ENCODE measurements around the gene RAPGEF6.

The RAPGEF6 gene

GRCh38 chr5:131659841-131660240 is 24.8 kb upstream of the RAPGEF6 start:
- DNase-seq (ENCODE audit: low spot score in 2 of 2) (no peak), ATAC-seq (replicated peaks; ENCODE audit: extremely low read depth, poor library complexity, severe bottlenecking) (no peak)
- peaks cover 13% of the 10 kb centered on the region for H3K4me1 Mint-ChIP-seq
- no peak overlapping the region for H3K27ac Mint-ChIP-seq (ENCODE audit: low read depth)
- H3K9me3 Mint-ChIP-seq = peaks cover 9% of the 10 kb centered on the region
- no peak overlapping the region for H3K4me3 Mint-ChIP-seq
- H3K36me3 Mint-ChIP-seq (ENCODE audit: insufficient read depth) = peaks cover 13% of the 10 kb centered on the region
- no peaks in the 10 kb centered on the region for H3K27me3 Mint-ChIP-seq

- no peaks in the 10 kb centered on the region for H3K27me3 Mint-ChIP-seq
- H3K36me3 Mint-ChIP-seq (ENCODE audit: insufficient read depth) = peaks cover 13% of the 10 kb centered on the region
- peaks cover 13% of the 10 kb centered on the region for H3K4me1 Mint-ChIP-seq
- DNase-seq (ENCODE audit: low spot score in 2 of 2) (no peak), ATAC-seq (replicated peaks; ENCODE audit: extremely low read depth, poor library complexity, severe bottlenecking) (no peak)
- H3K27ac Mint-ChIP-seq (ENCODE audit: low read depth) = no peak overlapping the region
- peaks cover 9% of the 10 kb centered on the region for H3K9me3 Mint-ChIP-seq
- H3K4me3 Mint-ChIP-seq = no peak overlapping the region
Measured at GRCh38 chr5:131659290-131659689, 24.3 kb upstream of the RAPGEF6 start.

GRCh38 chr5:131654776-131655175 is 19.7 kb upstream of the RAPGEF6 start:
- Mint-ChIP-seq H3K36me3 (ENCODE audit: insufficient read depth) (peaks cover 17% of the 10 kb centered on the region), H3K4me1 (peaks cover 8% of the 10 kb centered on the region), H3K27me3 (no peaks in the 10 kb centered on the region), H3K27ac (ENCODE audit: low read depth) (no peak overlapping the region), H3K4me3 (no peak overlapping the region), H3K9me3 (peaks cover 9% of the 10 kb centered on the region)
- no peak for ATAC-seq (replicated peaks; ENCODE audit: extremely low read depth, poor library complexity, severe bottlenecking)
- DNase-seq (ENCODE audit: low spot score in 2 of 2) = no peak

DNA sequence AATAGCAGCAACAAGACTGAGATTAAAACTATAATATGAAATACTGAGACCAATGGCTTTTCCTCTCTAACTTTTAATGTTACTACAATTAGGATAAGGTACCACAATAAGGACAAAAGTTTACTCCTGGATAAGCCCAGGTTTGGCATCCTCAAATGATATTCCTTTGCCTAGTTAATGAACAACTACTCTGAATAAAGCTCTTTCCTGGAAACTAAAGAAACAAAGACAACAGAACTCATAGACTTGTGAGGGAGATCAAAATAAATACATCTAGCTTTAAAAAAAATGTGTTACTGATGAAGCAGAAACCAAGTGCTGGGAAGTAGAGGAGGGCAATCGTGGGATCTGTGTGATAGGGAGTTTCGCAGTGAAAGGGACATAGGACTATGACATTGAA is 19.3 kb upstream of the RAPGEF6 start:
- Mint-ChIP-seq H3K27me3 (no peaks in the 10 kb centered on the region), H3K36me3 (ENCODE audit: insufficient read depth) (peaks cover 18% of the 10 kb centered on the region), H3K27ac (ENCODE audit: low read depth) (no peak overlapping the region), H3K9me3 (peaks cover 5% of the 10 kb centered on the region), H3K4me3 (no peak overlapping the region), H3K4me1 (peaks cover 8% of the 10 kb centered on the region)
- ATAC-seq (replicated peaks; ENCODE audit: extremely low read depth, poor library complexity, severe bottlenecking) = no peak
- no peak for DNase-seq (ENCODE audit: low spot score in 2 of 2)

DNA sequence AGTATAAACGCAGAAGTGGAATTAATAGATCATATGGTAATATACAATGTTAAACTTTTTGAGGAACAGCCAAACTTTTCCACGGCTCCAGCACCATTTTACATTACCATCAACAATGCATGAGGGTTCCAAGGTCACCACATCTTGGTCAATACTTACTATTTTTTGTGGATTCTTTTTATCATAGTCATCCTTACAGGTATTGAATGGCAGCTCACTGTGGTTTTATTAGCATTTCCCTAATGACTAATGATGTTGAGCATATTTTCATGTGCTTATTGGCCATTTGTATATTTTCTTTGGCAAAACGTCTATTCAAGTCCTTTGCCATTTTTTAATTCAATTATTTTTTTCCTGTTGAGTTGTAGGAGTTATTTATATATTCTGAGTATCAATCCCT is 14.1 kb upstream of the RAPGEF6 start:
- Mint-ChIP-seq H3K4me3 (no peak overlapping the region), H3K9me3 (no peaks in the 10 kb centered on the region), H3K27ac (ENCODE audit: low read depth) (no peak overlapping the region), H3K4me1 (no peaks in the 10 kb centered on the region), H3K27me3 (no peaks in the 10 kb centered on the region), H3K36me3 (ENCODE audit: insufficient read depth) (peaks cover 17% of the 10 kb centered on the region)
- DNase-seq (ENCODE audit: low spot score in 2 of 2) (no peak), ATAC-seq (replicated peaks; ENCODE audit: extremely low read depth, poor library complexity, severe bottlenecking) (no peak)

- Mint-ChIP-seq H3K4me1 (no peaks in the 10 kb centered on the region), H3K9me3 (no peaks in the 10 kb centered on the region), H3K36me3 (ENCODE audit: insufficient read depth) (peaks cover 14% of the 10 kb centered on the region), H3K27ac (ENCODE audit: low read depth) (no peak overlapping the region), H3K27me3 (no peaks in the 10 kb centered on the region), H3K4me3 (no peak overlapping the region)
- no peak for ATAC-seq (replicated peaks; ENCODE audit: extremely low read depth, poor library complexity, severe bottlenecking)
- DNase-seq (ENCODE audit: low spot score in 2 of 2) = no peak
Measured at GRCh38 chr5:131647048-131647769, 12.2 kb upstream of the RAPGEF6 start.

DNA sequence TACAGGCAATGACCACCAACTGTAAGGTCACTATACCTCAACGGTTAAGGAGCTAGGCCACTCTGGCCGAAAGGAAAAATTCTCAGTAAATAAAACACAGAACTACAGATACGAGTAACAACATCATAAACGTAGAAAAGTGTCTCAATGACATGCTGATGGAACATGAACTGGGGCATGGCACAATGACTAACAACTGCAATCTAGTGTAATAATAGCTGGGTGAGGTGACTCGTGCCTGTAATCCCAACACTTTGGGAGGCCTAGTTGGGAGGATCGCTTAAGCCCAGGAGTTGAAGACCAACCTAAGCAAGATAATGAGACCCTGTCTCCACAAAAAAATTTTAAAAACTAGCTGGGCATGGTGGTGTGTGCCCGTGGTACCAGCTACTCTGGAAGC is 9.8 kb upstream of the RAPGEF6 start:
- DNase-seq (ENCODE audit: low spot score in 2 of 2) (no peak), ATAC-seq (replicated peaks; ENCODE audit: extremely low read depth, poor library complexity, severe bottlenecking) (no peak)
- peaks cover 6% of the 10 kb centered on the region for H3K36me3 Mint-ChIP-seq (ENCODE audit: insufficient read depth)
- no peak overlapping the region for H3K4me3 Mint-ChIP-seq
- H3K27ac Mint-ChIP-seq (ENCODE audit: low read depth) = no peak overlapping the region
- no peaks in the 10 kb centered on the region for H3K27me3 Mint-ChIP-seq
- H3K9me3 Mint-ChIP-seq = no peaks in the 10 kb centered on the region
- peaks cover 6% of the 10 kb centered on the region for H3K4me1 Mint-ChIP-seq

GRCh38 chr5:131644370-131644769 is 9.3 kb upstream of the RAPGEF6 start:
- Mint-ChIP-seq H3K36me3 (ENCODE audit: insufficient read depth) (peaks cover 3% of the 10 kb centered on the region), H3K4me3 (no peak overlapping the region), H3K27me3 (no peaks in the 10 kb centered on the region), H3K4me1 (peaks cover 10% of the 10 kb centered on the region), H3K9me3 (no peaks in the 10 kb centered on the region), H3K27ac (ENCODE audit: low read depth) (no peak overlapping the region)
- ATAC-seq (replicated peaks; ENCODE audit: extremely low read depth, poor library complexity, severe bottlenecking) (no peak), DNase-seq (ENCODE audit: low spot score in 2 of 2) (no peak)

GRCh38 chr5:131641494-131641893 is 6.5 kb upstream of the RAPGEF6 start:
- Mint-ChIP-seq H3K4me1 (peaks cover 12% of the 10 kb centered on the region), H3K9me3 (no peaks in the 10 kb centered on the region), H3K36me3 (ENCODE audit: insufficient read depth) (peaks cover 2% of the 10 kb centered on the region), H3K27ac (ENCODE audit: low read depth) (no peak overlapping the region), H3K4me3 (no peak overlapping the region), H3K27me3 (no peaks in the 10 kb centered on the region)
- ATAC-seq (replicated peaks; ENCODE audit: extremely low read depth, poor library complexity, severe bottlenecking) = no peak
- no peak for DNase-seq (ENCODE audit: low spot score in 2 of 2)

- H3K36me3 Mint-ChIP-seq (ENCODE audit: insufficient read depth) = peaks cover 8% of the 10 kb centered on the region
- no peak overlapping the region for H3K4me3 Mint-ChIP-seq
- H3K9me3 Mint-ChIP-seq = no peaks in the 10 kb centered on the region
- H3K27me3 Mint-ChIP-seq = no peaks in the 10 kb centered on the region
- no peak overlapping the region for H3K27ac Mint-ChIP-seq (ENCODE audit: low read depth)
- ATAC-seq (replicated peaks; ENCODE audit: extremely low read depth, poor library complexity, severe bottlenecking) (no peak), DNase-seq (ENCODE audit: low spot score in 2 of 2) (no peak)
- H3K4me1 Mint-ChIP-seq = peaks cover 20% of the 10 kb centered on the region
Measured at GRCh38 chr5:131640043-131640856, 5.2 kb upstream of the RAPGEF6 start.

- ATAC-seq (replicated peaks; ENCODE audit: extremely low read depth, poor library complexity, severe bottlenecking) = no peak
- Mint-ChIP-seq H3K27ac (ENCODE audit: low read depth) (no peak overlapping the region), H3K9me3 (no peaks in the 10 kb centered on the region), H3K4me3 (no peak overlapping the region), H3K4me1 (peaks cover 26% of the 10 kb centered on the region), H3K27me3 (no peaks in the 10 kb centered on the region), H3K36me3 (ENCODE audit: insufficient read depth) (peaks cover 19% of the 10 kb centered on the region)
- no peak for DNase-seq (ENCODE audit: low spot score in 2 of 2)
Measured at GRCh38 chr5:131639148-131639547, 4.1 kb upstream of the RAPGEF6 start.

DNA sequence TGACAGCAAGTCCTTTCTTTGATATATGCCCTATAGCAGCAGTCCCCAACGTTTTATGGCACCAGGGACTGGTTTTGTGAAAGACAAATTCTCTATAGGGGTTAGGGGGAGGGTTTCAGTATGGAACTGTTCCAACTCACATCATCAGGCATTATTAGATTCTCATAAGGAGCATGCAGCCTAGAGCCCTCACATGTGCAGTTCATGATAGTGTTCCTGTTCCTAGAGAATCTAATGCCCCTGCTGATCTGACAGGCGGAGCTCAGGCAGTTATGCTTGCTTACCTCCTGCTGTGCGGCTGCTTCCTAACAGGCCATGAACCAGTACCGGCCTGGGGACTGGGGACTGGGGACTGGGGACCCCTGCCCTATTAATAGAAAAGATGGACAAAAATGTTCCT is 2.7 kb upstream of the RAPGEF6 start:
- peaks cover 19% of the 10 kb centered on the region for H3K36me3 Mint-ChIP-seq (ENCODE audit: insufficient read depth)
- ATAC-seq (replicated peaks; ENCODE audit: extremely low read depth, poor library complexity, severe bottlenecking) (no peak), DNase-seq (ENCODE audit: low spot score in 2 of 2) (no peak)
- H3K27me3 Mint-ChIP-seq = no peaks in the 10 kb centered on the region
- no peak overlapping the region for H3K27ac Mint-ChIP-seq (ENCODE audit: low read depth)
- peaks cover 31% of the 10 kb centered on the region for H3K4me1 Mint-ChIP-seq
- no peak overlapping the region for H3K4me3 Mint-ChIP-seq
- H3K9me3 Mint-ChIP-seq = no peaks in the 10 kb centered on the region
